ENCODE measurements around the gene CXXC5. TPM values are rescaled to one million over a fixed set of nuclear protein-coding genes. Genes with fewer than 3 reads are reported as not detected.

CXXC5 gene
- total and polyA plus RNA-seq, 9 of the 15 experiments (the other 6 are each of a cell fraction or from before 2014, with no cell fraction given), result 1.9 to 123 (median 45.8) TPM

DNA sequence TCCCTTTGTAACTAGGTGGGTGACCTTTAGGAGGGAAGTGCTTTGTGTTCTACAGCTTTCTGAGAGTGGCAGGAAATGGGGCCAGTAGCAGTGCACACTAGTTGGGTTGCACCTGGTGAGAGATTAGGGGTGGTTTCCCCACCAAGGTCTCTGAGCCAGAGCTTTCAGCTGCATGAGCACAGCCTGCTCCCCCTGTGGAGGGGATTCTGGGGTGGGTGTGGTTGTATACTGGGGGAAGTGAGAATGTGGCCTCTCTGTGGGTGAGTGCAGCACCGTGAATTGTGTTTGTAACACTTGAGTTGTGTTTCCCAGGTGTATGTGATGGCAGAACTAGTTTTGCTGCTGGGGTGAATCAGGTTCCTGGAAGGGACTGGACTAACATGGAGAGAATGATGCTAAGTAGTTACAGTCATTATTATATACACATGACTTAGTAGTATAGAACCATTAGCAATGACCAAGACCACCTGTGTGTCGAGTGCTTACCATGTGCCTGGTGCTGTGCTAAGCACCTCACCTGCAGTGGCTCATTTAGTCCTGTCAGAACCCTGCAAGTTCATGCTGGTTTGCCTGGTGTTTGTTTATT is 11.8 kb upstream of the CXXC5 start (continued):
- TF ChIP-seq, protein P1, sequence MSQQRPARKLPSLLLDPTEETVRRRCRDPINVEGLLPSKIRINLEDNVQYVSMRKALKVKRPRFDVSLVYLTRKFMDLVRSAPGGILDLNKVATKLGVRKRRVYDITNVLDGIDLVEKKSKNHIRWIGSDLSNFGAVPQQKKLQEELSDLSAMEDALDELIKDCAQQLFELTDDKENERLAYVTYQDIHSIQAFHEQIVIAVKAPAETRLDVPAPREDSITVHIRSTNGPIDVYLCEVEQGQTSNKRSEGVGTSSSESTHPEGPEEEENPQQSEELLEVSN (IDR thresholded peaks at IDR 0.05; ENCODE audit: borderline replicate concordance in 1 of 2, extremely low read depth in 1 of 2, insufficient read depth in 1 of 2, insufficient read length in 1 of 2, low read depth in 1 of 2, low read length in 1 of 2, poor library complexity in 1 of 2, severe bottlenecking in 1 of 2), result peak in 1 of 2 experiments; percentile 17
- TF ChIP-seq ELF1 (tag; IDR thresholded peaks at IDR 0.05) (0 out of 2 replicates have a peak, but pooled peaks have one; percentile 3), LARP7 (IDR thresholded peaks at IDR 0.05) (no peak), CBX3 (IDR thresholded peaks at IDR 0.05; ENCODE audit: borderline replicate concordance in 1 of 2, low read length in 2 of 2) (no peak), ESRRB (CRISPR knock-in tag; IDR thresholded peaks at IDR 0.05; ENCODE audit: borderline replicate concordance) (no peak), ZNF316 (IDR thresholded peaks at IDR 0.05) (no peak), L3MBTL2 (IDR thresholded peaks at IDR 0.05) (no peak), PCBP2 (IDR thresholded peaks at IDR 0.05; ENCODE audit: low read depth, low read length, poor library complexity, severe bottlenecking) (no peak), SPI1 (IDR thresholded peaks at IDR 0.05; ENCODE audit: borderline replicate concordance, low read depth, low read length) (peak; percentile 33; the same call in 1 of the 2 replicates)
- TF ChIP-seq, protein P2, sequence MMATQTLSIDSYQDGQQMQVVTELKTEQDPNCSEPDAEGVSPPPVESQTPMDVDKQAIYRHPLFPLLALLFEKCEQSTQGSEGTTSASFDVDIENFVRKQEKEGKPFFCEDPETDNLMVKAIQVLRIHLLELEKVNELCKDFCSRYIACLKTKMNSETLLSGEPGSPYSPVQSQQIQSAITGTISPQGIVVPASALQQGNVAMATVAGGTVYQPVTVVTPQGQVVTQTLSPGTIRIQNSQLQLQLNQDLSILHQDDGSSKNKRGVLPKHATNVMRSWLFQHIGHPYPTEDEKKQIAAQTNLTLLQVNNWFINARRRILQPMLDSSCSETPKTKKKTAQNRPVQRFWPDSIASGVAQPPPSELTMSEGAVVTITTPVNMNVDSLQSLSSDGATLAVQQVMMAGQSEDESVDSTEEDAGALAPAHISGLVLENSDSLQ (IDR thresholded peaks at IDR 0.05), result peak; percentile 89
- TF ChIP-seq, protein P3, sequence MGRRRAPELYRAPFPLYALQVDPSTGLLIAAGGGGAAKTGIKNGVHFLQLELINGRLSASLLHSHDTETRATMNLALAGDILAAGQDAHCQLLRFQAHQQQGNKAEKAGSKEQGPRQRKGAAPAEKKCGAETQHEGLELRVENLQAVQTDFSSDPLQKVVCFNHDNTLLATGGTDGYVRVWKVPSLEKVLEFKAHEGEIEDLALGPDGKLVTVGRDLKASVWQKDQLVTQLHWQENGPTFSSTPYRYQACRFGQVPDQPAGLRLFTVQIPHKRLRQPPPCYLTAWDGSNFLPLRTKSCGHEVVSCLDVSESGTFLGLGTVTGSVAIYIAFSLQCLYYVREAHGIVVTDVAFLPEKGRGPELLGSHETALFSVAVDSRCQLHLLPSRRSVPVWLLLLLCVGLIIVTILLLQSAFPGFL (CRISPR knock-in tag; IDR thresholded peaks at IDR 0.05), result 0 out of 2 replicates have a peak, but pooled peaks have one; percentile 4

All from K562 (cell line).